Stimulated activated CD4-positive, alpha-beta T cell treated with anti-CD3 and anti-CD28 coated beads, Interleukin-12 subunit alpha, Interleukin-12 subunit beta, amount 100 ng/mL, for 4 hours (primary cell): ENCODE data around the gene DPP6.
"Not testable (repeated sequence)": the region's sequence is repeated elsewhere in the genome, so short reads cannot be mapped to it uniquely, and the experiment has no call there.

Experiments
- DNase-seq: peaks from one replicate; pipeline ENCODE4 v3.0.0-alpha.2; 2020

DPP6 gene

DNA sequence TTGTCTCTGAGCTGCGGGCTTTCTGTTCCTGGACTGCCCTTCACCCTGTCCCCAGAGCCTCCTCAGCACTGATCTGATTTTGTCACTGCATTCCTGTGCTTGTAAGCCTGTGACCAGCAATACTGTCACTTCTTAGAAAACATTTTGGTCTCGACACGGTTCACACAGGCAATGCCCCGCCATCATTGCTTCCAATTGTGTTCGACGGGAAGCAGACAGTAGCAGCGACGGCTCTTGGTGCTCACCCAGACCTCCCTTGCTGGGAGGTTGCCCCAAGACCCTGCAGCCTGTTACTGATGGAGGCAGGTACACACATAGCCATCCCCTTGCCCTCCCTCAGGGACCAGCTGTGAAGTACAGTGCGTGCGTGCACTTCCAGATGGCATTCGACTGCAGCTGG is 99.1 kb downstream of the DPP6 start:
- not testable (repeated sequence) for DNase-seq

DNA sequence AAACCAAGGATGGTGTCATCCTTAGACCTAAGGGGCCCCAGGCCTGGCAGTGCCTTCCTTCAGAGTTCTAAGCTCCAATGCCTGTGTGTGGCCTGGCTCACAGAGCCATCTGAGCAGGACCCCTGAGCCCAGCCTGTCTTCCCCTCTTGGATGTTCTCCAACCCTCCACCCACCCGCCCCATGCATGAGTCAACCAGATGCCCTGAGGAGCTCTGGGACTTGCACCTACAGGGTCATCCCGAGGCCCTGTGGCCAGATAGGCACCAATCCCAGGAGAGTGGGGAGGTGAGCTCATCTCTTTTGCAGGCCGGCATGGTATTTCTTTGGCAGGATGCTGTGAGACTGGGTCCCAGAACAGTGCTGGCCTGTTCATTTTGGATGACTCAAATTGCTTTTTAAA is 103.7 kb downstream of the DPP6 start:
- not testable (repeated sequence) for DNase-seq

DNA sequence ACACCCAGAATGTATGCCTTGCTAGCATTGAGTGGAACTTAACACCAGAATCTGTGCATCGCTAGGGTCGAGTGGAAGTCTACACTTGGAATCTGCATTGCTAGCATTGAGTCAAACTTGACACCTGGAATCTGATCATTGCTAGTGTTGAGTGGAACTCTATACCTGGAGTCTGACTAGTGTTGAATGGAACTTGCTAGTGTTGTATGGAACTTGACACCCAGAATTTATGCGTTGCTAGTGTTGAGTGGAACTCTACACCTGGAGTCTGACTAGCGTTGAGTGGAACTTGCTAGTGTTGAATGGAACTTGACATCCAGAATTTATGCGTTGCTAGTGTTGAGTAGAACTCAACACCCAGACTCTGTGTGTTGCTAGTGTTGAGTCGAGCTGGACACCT is 110.7 kb downstream of the DPP6 start:
- not testable (repeated sequence) for DNase-seq

DNA sequence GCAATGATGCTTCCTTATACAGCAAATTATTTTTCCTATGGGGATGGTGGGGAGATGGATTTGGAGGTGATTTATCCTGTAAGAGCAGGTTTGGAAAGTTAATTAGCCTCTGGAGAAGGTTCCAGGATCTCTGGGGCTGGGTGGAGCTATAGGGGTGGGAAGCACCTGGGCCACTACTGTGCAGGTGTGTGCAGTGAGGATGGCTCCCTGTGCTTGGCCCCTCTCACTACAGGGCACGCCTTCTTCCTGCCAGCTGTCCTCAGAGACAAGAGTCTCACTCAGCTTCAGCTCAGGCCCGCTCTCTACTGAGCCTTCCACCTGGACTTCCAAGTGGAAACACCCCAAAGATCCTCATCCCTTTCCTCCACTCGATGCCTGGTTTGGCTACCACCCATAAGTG is 111.4 kb downstream of the DPP6 start:
- DNase-seq = not testable (repeated sequence)

DNA sequence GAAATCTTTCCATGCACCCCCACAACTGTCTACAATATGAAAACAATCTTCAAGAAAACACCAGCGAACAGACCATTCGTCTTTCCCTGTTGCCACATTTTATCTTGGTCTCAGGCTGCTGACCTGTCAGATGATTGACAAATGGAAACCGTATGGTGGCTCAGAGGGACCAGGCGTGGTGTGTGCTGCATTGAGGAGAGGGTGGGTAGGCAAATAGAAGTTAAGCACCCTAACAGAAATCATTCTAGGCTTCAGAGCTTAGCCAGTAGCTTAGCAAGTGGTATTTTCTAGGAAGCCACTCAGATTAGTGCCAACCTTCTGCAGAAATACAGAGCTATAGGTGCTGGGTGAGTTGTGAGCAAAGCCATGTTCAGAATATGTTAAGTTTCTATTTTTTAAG is 114.9 kb downstream of the DPP6 start:
- no peak for DNase-seq

DNA sequence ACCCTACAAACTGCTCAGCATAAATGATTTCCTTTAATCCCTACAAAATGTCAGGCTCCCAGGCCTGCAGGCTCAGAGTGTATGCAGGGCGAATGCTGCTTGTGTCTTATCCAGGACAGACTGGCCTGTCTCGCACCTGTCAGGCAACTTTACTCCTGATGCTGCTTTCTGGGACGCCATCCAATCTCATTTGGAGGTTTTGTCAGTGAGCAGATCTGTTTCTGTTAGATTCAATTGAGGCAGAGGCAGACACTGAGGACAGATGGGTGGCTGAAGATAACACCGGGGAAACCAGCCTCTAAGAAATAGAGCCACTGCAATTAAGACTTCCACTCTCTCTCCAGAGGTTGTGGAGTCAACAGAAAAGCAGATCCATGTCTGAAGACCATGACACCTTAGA is 115.6 kb downstream of the DPP6 start:
- DNase-seq = no peak

DNA sequence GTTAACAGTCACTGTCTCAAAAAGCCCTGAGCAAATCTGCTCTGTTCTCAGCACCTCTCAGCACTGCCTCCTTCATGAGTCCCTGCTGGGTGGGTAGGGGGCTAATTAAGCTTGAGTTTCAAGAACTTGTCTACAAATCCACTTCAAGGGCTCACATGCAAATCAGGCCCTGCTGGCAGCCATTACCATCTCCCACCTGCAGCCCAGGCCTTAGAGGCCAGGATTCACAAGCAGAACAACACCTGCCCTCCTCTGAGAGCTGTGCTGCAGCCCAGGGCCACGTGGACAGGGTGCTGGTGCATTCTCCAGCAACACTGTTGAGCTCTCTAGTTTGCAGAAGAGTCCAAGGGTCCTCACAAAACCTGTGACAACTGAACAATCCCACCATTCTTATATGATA is 119.2 kb downstream of the DPP6 start:
- no peak for DNase-seq

DNA sequence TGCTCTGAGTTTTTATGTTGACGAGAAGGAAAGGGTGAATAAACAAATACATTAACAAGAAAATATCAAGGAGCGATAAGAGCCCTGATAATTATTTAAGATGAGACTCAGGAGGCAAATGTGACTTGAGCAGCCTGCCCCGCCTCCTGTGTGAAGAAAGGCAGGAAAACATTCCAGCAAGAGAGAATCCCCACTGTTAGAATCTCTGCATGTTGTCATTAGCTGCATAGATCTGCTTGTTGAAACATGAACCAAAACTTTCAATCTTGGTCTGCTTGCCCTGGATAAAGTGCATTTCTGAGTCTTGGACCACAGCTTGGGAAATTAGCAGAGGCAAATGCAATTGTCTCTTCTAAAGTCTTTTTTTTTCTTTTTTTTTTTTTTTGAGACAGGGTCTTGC is 120.0 kb downstream of the DPP6 start:
- DNase-seq = no peak

DNA sequence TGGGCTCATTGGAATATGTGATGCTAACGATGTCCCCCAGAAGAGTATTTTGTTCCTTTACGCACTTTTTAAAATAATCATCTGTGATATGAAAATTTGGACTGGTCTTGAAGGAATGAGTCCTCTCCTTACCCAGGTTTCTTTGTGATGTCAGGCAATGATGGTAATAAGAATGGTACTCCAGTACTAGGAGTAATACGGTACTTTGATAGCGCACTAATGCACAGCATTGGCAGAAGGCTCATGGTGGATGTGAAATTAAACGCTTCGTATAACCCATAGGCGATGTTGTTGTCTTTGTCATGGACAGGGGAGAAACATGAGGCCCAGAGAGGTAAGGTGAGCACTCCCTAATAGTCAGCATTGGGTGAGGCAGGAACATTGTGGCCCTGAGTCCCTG is 125.4 kb downstream of the DPP6 start:
- DNase-seq = no peak

DNA sequence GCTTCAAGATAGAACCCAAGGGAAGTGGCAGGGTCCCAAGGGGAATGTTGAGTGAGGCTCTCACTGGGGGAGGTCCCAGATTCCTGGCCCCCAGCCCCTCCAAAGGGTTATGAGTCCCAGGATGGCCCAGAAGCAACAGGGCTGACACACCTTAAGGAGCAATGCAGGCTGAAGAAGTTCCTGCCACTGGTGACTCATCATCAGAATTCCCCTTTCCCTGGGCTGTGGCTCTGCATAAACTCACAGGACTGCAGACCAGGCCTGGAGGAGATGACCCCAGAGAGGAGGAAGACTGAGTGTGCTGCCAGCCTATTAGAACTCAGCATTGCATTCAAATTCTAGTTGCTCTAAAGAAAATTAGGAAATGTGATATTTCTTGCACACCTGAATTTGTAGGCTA is 126.7 kb downstream of the DPP6 start:
- DNase-seq = no peak

DNA sequence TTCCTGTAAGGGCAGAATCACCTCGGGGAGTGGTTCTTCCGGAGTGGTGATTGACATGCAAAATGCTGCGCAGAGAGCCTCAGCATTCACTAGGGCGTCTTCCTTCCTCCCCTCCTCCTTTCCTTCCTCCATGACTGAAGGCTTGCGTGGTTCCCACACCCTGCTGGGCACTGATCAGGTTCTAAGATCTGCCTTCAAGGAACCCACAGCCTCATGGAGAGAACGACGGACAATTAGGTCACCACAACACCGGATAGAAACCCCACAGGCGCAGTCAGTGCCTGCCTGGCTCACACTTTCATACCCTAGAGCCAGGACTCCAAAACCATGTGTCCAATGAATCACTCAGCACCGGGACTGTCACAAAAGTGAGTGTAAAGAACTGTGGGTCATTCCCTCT is 131.3 kb downstream of the DPP6 start:
- DNase-seq = no peak

DNA sequence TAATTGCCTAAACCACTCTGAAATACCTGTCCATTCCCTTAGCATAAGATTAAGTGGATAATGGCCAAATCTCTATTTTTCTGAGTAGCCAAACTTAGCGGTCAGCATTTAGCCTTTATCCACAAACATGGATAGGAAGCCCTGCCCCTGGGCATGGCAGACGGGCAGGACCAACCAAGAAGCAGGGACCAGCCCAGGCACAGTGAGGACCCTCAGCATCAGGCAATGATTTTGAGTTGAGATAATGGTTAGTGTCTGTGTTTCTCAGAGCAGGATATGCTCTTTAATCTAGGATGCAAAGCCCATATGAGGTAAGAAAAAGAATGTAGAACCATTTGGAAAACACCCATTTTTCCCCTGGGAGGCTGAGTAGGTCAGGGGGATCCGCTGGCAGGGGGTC is 131.7 kb downstream of the DPP6 start:
- no peak for DNase-seq

DNA sequence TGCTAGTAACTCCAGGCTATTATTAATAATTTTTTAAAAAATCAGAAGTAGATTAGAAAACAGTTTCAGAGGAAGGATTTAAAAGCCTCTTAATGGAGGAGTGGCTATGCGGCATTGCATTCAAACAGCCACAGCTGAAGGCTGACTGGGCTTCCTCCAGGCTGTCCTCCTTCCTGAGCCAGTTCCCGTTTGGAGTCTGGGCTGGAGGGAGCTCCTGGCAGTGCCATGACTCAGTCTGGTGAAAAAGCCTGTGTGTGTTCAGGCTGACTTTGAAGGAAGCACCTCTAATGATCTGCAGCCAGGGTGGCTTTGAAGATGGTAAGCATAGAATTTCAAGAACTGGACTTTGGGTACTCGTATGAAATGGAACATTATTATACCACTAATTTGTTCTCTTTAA is 134.6 kb downstream of the DPP6 start:
- no peak for DNase-seq

DNA sequence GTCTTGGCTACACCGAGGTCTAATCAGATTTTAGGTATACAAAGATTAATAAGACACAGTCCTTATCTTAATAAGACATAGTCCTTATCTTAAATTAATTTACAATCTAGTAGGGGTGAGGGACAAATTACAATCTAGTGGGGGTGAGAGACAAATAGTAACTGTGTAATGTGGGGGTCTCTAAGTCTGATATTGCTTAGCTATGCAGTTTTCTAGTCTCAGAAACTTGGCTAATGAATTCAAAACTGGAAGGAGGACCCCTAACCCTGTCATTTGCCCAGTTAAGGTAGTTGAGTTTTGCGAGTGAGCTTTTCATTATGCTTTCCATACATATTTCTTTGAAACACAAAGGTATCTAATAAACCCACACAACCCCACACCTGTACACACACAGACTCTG is 136.1 kb downstream of the DPP6 start:
- DNase-seq = no peak

DNA sequence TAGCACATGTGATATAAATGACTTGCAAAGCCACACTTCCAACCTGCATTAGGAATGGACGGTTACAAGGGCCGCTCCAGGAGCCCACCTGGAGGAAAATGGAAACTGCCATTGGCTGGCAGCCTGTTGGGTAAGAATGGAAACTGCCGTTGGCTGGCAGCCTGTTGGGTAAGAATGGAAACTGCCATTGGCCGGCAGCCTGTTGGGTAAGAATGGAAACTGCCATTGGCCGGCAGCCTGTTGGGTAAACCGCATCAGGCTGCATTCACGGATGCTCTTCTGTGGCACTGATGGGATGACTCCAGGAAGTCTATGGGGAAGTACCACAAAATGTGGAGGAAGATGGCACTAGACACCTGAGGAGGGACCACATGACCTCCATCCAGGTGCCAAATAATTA is 143.1 kb downstream of the DPP6 start:
- no peak for DNase-seq

DNA sequence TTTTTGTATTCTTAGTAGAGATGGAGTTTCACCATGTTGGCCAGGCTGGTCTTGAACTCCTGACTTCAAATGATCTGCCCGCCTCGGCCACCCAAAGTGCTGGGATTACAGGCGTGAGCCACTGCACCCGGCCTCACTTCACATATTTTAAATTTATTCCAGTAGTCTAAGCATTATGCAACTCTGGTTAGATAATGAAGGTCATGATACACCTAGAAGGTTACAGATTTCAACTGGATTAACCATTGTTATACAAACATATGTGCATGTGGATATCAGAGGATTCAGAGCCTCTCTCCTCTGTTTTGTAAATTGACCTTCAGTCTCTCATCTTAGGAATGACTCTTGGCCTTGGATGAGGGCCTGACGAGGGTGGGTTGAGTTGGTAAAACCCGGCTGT is 146.3 kb downstream of the DPP6 start:
- no peak for DNase-seq

DNA sequence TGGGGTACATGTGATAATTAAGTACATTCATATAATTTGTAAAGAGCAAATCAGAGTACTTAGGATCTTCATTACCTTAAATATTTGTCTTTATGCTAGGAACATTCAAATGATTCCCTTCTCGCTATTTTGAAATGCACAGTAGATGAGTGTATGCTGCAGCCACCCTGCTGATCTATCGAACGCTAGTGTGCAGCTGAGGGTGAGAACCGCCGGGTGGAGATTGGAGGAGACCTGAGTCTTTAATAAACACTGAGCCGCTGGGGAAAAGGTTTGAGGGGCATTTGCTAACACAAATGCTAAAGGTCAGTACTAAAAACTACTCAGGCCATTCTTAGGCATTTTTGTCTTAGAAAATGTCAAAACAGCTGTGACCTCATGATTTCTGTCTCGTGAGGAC is 148.0 kb downstream of the DPP6 start:
- no peak for DNase-seq

DNA sequence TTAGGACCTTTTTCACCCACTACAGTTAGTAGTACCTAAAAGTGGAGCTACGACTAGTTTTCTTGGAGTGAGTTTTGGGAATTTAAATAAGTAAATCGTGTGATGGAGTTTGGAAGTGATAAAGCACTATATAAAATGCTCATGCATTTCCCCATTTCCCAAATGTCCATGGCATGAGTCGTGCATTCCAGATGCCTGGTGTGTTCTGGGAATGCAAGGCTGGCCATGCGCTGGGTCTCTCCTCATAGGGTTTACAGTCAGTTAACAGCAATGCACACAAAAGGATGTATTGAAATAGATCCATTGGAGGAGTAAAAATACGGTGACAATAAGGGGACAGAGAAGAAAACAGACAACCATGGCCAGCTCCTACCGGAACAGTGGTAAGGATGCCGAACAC is 149.8 kb downstream of the DPP6 start:
- DNase-seq = no peak

DNA sequence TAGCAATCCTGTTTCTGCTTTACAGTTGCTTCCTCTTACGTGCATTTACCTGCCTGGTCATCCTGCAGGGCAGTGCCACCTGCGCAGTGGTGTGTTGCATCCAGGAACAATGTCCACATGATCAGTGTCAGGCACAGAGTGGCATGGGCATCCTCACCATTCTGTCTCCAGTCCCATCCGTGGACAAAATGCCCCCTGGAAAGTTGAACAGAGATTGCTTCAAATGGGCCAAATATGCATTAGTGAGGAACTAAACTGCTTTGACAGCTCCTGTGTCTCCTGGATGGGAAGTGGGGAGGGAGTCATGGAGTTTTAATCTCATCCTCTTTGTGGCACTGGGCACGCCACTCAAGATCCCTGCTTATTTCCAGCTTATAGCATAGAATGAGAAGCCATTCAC is 151.8 kb downstream of the DPP6 start:
- no peak for DNase-seq

DNA sequence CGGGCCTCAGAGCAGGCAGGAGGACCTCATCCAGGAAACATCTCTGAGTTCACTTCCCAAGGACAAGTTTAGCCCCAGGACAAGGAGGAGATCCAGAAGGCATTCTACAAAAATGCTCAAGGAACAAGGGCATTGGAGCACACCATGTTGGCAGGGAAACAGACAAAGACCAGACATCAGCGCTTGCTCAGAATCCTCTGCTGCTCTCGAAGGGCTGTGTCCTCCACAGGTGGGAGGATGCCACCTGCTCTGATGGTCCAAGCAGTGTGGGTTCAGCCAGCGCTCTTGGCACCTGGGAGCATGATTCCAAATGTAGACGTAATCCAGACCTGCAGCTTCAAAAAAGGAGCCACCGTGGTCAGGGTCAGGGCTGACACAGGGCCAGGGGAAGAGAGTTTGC is 160.7 kb downstream of the DPP6 start:
- no peak for DNase-seq

DNA sequence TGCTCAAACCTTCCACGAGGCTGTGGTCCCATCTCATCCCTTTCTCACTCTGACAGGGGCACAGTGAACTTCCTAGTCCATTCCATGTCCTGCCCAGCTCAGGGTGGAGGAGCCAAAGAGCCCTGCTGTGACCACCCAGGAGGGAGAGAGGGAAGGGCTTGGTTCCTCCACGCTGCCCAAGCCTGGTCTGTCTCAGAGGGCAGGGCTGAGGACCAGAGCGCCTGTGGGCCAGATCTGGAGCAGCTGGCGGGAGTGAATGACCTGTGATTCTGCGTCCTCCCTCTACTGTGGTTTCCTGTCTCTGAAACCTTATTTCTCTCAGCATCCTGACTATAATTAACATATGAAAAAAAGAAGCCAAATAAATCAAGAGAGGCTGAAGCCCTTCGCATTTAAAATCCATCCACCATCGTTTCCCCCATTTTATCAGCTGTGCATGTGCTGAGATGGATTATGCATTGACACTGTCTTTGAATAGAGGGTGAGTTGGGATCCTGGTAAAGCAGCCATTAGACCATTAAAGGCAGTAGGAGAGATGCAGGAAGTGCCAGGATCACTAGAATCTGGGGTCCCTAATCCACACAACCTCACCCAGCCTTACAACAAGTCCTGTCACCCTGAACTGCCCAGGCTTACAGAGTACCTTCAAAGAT is 165.6 kb downstream of the DPP6 start:
- no peak for DNase-seq

DNA sequence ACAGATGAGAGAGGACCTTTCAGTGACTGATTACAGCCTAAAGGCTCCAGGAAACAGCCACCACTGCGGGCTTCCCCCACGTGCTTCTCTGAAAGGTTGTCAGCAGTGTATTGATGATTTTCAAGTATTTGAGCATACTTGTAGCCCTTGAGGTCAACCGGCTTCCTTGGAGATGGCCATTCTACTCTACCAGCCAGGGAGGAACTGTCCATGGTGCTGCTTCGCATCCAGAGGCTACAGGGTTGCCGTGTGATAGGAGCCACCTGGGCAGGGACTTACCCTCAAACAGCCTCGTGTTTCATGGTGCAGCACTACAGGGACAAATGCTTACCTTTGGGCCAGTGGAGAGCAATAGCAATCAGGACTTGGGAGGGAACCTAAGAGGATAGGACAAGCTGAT is 179.5 kb downstream of the DPP6 start:
- DNase-seq = no peak

DNA sequence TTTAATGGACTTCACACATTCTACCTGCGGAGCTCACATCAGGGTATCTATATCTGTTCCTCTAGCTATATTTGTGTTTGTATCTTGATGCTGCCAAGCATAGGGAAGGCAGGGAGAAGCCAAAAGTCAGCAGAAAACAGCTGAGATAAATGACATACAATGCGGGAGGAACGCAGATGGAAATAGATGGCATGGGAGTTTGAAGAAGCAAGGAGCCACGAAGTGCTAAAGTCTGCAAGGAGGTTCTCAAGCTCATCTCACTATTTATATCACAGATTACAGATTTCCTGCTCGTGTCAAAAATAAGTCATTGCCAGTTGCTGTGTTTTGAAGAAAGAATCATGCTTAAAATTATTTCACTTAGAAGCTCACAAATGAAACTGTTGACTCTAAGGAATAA is 180.5 kb downstream of the DPP6 start:
- no peak for DNase-seq

DNA sequence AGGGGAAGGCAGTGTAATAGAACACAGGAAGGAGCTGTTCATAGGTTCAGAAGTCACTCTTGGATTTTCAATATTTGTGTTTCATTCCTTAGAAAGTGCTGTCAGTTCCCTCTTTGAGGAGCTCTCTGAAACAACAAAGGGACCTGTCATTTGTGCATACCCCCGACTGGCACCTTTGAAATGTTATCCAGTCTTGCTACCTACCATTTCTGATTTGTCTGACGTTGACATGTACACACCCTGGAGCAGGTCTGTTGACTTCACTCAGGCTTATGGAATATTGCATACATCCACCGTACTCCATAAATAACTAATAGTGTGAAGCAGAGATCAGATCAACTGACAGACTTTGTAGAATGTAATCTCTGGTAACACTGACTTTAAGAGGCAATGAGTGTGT is 189.8 kb downstream of the DPP6 start:
- no peak for DNase-seq

DNA sequence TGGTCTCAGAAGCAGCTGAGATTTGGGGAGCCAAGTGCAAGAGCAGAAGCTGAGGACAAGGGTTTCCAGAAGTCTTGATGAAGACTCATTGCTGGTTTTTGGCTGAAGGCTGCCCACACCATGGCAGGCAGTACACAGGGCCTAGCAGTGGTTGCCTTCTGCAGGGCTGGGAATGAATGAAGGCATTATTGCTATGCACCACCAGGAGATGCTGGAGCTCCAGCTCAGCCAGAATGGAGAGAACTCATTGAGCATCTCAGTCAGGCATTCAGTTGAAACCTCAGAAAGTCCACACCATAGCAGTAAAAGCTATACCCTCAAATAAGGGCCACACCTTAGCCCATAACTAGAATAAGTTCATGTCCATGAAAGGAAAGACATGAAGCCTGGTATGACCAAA is 190.5 kb downstream of the DPP6 start:
- no peak for DNase-seq

DNA sequence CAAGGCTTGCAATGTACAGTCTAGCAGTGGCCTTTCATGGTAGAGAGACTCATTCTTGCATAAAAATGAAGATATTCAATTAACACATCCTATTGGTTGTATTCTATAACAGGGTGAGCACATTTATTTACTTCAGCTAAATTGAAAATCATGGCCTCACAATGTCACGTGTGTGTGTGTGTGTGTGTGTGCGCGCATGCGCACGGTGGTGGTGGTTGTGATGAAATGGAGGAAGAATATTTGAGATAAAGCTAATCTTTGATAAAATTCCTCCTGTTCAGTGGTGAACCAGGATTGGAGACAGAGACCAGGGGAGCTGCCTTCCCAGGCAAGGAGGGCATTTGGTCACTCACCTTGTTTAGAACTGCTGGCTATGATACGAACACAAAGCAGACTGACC is 199.8 kb downstream of the DPP6 start:
- DNase-seq = no peak
